ENCODE results near the gene STK31.

STK31 gene, protein sequence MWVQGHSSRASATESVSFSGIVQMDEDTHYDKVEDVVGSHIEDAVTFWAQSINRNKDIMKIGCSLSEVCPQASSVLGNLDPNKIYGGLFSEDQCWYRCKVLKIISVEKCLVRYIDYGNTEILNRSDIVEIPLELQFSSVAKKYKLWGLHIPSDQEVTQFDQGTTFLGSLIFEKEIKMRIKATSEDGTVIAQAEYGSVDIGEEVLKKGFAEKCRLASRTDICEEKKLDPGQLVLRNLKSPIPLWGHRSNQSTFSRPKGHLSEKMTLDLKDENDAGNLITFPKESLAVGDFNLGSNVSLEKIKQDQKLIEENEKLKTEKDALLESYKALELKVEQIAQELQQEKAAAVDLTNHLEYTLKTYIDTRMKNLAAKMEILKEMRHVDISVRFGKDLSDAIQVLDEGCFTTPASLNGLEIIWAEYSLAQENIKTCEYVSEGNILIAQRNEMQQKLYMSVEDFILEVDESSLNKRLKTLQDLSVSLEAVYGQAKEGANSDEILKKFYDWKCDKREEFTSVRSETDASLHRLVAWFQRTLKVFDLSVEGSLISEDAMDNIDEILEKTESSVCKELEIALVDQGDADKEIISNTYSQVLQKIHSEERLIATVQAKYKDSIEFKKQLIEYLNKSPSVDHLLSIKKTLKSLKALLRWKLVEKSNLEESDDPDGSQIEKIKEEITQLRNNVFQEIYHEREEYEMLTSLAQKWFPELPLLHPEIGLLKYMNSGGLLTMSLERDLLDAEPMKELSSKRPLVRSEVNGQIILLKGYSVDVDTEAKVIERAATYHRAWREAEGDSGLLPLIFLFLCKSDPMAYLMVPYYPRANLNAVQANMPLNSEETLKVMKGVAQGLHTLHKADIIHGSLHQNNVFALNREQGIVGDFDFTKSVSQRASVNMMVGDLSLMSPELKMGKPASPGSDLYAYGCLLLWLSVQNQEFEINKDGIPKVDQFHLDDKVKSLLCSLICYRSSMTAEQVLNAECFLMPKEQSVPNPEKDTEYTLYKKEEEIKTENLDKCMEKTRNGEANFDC

DNA sequence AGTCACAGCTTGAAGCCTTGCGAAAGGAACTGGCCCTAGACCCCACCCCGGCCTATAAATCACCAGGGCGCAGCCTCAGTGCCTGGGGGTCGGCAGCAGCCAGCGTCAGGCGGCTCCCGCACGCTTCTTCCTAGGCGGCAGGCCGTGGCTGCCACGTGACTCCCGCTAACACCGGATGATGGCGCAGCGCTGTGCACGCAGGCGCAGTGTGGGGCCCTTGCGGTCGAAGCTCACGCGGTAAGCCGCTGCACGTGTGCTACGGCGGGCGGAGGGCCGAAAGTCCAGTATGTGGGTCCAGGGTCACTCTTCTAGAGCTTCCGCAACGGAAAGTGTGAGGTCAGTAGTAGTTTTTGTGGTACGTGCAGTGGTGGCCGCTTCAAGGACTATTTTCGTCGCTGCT is at the start of gene STK31:
STK31 (plus strand) TSS at position 220 of the 400 bp plus-strand sequence; CDS start at position 287, 67 bp downstream.
- DNase-seq (ENCODE audit: extremely low read depth, low read depth) = no peak

DNA sequence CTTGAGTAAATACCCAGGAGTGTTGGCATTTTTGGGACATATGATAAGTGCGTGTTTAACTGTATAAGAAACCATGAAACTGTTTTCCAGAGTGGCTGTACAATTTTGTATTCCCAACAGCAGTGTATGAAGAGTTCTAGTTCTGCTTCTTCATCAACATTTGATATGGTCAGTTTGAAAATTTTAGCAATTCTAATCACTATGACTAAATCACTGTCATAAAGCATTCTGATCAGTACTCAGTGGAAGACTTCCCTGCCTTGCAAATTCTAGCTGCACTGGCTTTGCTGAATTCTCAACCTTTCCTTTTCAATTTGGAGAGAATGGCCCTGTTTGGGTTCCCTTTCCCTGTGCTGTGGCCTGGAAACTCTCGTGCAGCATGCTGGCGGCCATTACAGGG is 48.6 kb upstream of the STK31 start:
- no peak for DNase-seq (ENCODE audit: extremely low read depth, low read depth)
- TF ChIP-seq, protein P1, sequence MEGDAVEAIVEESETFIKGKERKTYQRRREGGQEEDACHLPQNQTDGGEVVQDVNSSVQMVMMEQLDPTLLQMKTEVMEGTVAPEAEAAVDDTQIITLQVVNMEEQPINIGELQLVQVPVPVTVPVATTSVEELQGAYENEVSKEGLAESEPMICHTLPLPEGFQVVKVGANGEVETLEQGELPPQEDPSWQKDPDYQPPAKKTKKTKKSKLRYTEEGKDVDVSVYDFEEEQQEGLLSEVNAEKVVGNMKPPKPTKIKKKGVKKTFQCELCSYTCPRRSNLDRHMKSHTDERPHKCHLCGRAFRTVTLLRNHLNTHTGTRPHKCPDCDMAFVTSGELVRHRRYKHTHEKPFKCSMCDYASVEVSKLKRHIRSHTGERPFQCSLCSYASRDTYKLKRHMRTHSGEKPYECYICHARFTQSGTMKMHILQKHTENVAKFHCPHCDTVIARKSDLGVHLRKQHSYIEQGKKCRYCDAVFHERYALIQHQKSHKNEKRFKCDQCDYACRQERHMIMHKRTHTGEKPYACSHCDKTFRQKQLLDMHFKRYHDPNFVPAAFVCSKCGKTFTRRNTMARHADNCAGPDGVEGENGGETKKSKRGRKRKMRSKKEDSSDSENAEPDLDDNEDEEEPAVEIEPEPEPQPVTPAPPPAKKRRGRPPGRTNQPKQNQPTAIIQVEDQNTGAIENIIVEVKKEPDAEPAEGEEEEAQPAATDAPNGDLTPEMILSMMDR (IDR thresholded peaks at IDR 0.05; ENCODE audit: low read depth, low read length) = no peak

More for the DNA sequence above, at the start of gene STK31:
- TF ChIP-seq, protein P1 (IDR thresholded peaks at IDR 0.05; ENCODE audit: low read depth, low read length) = no peak

DNA sequence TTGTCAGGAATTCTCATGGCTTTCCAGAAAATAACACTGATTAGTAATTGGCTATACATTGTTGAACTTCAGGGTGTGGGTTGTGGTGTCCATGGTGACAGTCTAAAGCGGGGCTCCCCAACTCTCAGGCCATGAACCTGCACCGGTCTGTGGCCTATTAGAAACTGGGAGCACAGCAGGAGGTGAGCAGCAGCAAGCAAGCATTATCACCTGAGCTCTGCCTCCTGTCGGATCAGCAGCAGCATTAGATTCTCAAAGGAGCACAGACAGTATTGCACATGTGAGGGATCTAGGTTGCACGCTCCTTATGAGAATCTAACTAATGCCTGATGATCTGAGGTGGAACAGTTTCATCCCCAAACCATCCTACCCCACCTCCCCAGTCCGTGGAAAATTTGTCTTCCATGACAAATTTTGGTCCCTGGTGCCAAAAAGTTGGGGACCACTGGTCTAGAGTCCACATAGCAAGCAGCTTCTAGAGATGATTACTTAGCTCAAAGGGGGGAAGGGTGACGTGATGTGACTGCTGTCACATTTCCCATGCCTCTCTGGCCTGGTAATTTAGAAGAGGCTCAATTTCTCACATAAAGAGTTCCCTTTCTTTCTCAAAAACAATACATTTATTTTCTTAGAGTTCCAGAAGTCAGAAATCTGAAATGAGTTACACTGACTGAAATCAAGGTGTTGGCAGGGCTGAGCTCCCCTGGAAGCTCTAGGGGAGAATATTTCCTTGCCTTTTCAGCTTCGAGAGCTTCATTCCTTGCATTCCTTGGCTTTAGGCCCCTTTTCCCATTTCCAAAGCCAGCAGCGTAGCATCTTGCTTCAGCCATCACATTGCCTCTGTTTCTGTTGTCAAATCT is 47.7 kb upstream of the STK31 start:
- DNase-seq (ENCODE audit: extremely low read depth, low read depth) = no peak
- TF ChIP-seq, protein P1 (IDR thresholded peaks at IDR 0.05; ENCODE audit: low read depth, low read length) = no peak

DNA sequence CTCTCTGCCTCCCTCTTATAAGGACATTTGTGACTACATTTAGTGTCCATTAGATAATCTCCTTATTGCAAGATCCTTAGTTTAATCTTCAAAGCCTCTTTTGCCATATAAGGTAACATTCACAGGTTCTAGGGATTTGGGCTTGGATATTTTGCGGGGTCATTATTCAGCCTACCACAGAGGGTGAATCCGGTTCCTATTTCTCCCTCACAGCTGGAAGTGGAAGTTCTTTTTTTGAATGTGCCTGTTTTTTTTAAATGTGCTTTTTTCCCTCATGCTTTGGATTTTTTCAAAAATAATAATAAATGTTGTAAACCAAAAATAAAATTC is 47.1 kb upstream of the STK31 start:
- TF ChIP-seq, protein P1 (IDR thresholded peaks at IDR 0.05; ENCODE audit: low read depth, low read length) = no peak
- DNase-seq (ENCODE audit: extremely low read depth, low read depth) = no peak

DNA sequence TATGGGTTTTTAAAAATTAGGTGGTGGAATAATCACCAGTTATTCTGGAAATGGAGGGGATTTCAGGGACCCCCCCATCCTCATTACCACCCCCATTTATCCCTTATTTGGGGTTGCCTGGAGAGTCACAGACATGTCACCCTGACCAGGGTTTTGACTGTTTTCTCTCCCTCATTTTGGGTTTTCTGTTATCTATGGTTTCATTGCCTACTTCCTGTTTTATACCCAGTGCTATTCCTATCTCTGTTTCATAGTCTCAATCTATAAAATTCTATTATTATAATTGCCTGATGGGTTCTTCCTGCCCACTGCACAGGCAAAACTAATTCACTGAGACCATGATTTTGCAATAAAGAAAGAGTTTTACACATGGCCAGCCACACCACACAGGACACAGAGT is 45.9 kb upstream of the STK31 start:
- TF ChIP-seq, protein P1 (IDR thresholded peaks at IDR 0.05; ENCODE audit: low read depth, low read length) = no peak
- no peak for DNase-seq (ENCODE audit: extremely low read depth, low read depth)

DNA sequence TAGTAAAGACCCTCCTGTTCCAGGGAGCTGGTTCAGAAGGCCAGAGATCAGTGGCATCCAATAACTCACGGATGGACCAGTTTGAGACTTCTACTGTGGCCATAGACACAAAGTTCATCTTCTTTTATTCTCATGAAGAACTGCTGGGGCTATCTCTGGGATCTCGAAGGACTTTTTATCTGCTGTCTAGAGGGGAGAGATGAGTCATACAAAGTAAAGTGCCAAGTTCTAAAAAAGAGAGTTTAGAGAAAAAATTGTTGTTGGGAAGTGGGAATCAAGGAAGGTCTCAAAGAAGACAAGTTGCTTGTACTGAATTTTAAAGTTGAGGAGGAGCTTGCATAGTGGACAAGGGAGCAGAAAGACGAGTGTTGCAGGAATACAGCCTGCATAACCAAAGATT is 38.0 kb upstream of the STK31 start:
- TF ChIP-seq, protein P1 (IDR thresholded peaks at IDR 0.05; ENCODE audit: low read depth, low read length) = no peak
- no peak for DNase-seq (ENCODE audit: extremely low read depth, low read depth)

Data from AG09319 (cell line).